HepG2 (cell line): ENCODE results near the gene RPL37A. TPM values are rescaled to one million over a fixed set of nuclear protein-coding genes. Genes with fewer than 3 reads are reported as not detected.

ENCODE experiments used
- AHDC1 ChIP-seq: sonication (generic); formaldehyde crosslinking; IDR thresholded peaks from 2 replicates; pipeline ENCODE4 v1.5.1; 2020; ENCODE audit warnings: mild to moderate bottlenecking, missing genetic modification reagents, borderline replicate concordance
- E2F5 ChIP-seq: sonication (generic); formaldehyde crosslinking; conservative IDR thresholded peaks from 2 replicates; pipeline ENCODE4 v1.4.0; 2020; ENCODE audit warnings: missing genetic modification reagents
- GABPA ChIP-seq, 2 experiments: IDR thresholded peaks; 2 replicates each; pipeline ENCODE4 v1.6.1; 2011 to 2016; ENCODE audit warnings: low read depth in 2 of 2, low read length in 1 of 2, missing biosample characterization in 1 of 2, missing genetic modification characterization in 1 of 2
- HNF4G ChIP-seq, 2 experiments: sonication (generic) in 1 of 2; formaldehyde crosslinking in 1 of 2; IDR thresholded peaks; 2 replicates each; pipeline versions ENCODE4 v1.4.0 to v1.6.1; 2011 to 2020; ENCODE audit warnings: borderline replicate concordance in 2 of 2, low read depth in 2 of 2, mild to moderate bottlenecking in 2 of 2, low read length in 1 of 2, missing genetic modification reagents in 1 of 2, moderate library complexity in 1 of 2
- KDM2A ChIP-seq: sonication (generic); formaldehyde crosslinking; IDR thresholded peaks from 2 replicates; pipeline ENCODE4 v1.4.0; 2020; ENCODE audit warnings: low read depth, missing genetic modification reagents, borderline replicate concordance
- KMT2B ChIP-seq: IDR thresholded peaks from 2 replicates; pipeline ENCODE4 v1.6.1; 2016; ENCODE audit warnings: missing genetic modification reagents, missing compliant biosample characterization
- PATZ1 ChIP-seq: sonication (generic); formaldehyde crosslinking; IDR thresholded peaks from 2 replicates; pipeline ENCODE4 v1.4.0; 2020; ENCODE audit warnings: missing genetic modification reagents
- RBAK ChIP-seq: sonication (generic); formaldehyde crosslinking; IDR thresholded peaks from 2 replicates; pipeline ENCODE4 v1.5.1; 2020; ENCODE audit warnings: mild to moderate bottlenecking, missing genetic modification reagents
- RCOR2 ChIP-seq: IDR thresholded peaks from 2 replicates; pipeline ENCODE4 v1.6.1; 2016; ENCODE audit warnings: missing biosample characterization, missing genetic modification reagents
- SNAPC2 ChIP-seq: sonication (generic); formaldehyde crosslinking; IDR thresholded peaks from 2 replicates; pipeline ENCODE4 v1.8.1; 2022; ENCODE audit warnings: mild to moderate bottlenecking, missing genetic modification reagents
- TCF7L2 ChIP-seq: IDR thresholded peaks from 2 replicates; pipeline ENCODE4 v1.6.1; 2011; ENCODE audit warnings: mild to moderate bottlenecking, low read depth, low read length, moderate library complexity
- ZBTB26 ChIP-seq: IDR thresholded peaks from 2 replicates; pipeline ENCODE4 v1.6.1; 2016; ENCODE audit warnings: missing compliant biosample characterization, missing genetic modification reagents, borderline replicate concordance
- ZBTB37 ChIP-seq: sonication (generic); formaldehyde crosslinking; IDR thresholded peaks from 2 replicates; pipeline ENCODE4 v1.4.0; 2020; ENCODE audit warnings: mild to moderate bottlenecking, missing genetic modification reagents
- ZMYM2 ChIP-seq: sonication (generic); formaldehyde crosslinking; IDR thresholded peaks from 2 replicates; pipeline ENCODE4 v1.8.0; 2022; ENCODE audit warnings: mild to moderate bottlenecking, missing genetic modification reagents
- ZMYM3 ChIP-seq: sonication (generic); formaldehyde crosslinking; IDR thresholded peaks from 2 replicates; pipeline ENCODE4 v1.5.1; 2020; ENCODE audit warnings: mild to moderate bottlenecking, missing genetic modification reagents
- ZNF101 ChIP-seq: sonication (generic); formaldehyde crosslinking; IDR thresholded peaks from 2 replicates; pipeline ENCODE4 v1.4.0; 2020; ENCODE audit warnings: mild to moderate bottlenecking, low read depth, missing genetic modification reagents, borderline replicate concordance
- ZNF329 ChIP-seq: sonication (generic); formaldehyde crosslinking; IDR thresholded peaks from 2 replicates; pipeline ENCODE4 v1.9.0; 2021; ENCODE audit warnings: low read depth, mild to moderate bottlenecking, missing genetic modification reagents
- ZNF780A ChIP-seq: sonication (generic); formaldehyde crosslinking; IDR thresholded peaks from 2 replicates; pipeline ENCODE4 v1.8.0; 2022; ENCODE audit warnings: mild to moderate bottlenecking, missing genetic modification reagents, moderate library complexity
- polyA plus RNA-seq, 8 experiments: library from polyadenylated mRNA; depleted of rRNA in 3 of 8; stranded (reverse) in 7 of 8; unstranded in 1 of 8; fragments of >200 nt; fragmentation: Illumina TruSeq in 4 of 8; extraction: Trizol in 4 of 8; gene quantifications; 2 replicates each; pipeline versions ENCODE4 v1.2.1 to v1.2.3, GENCODE V29; 2011 to 2016; ENCODE audit warnings: low read depth in 4 of 8, missing spikeins in 1 of 8, mixed read lengths in 1 of 8; ENCODE audit not compliant: insufficient read depth in 1 of 8
- total RNA-seq, 5 experiments: library from RNA; depleted of rRNA; stranded (reverse); fragments of >200 nt; fragmentation: Illumina TruSeq; extraction: Trizol; gene quantifications; 2 replicates each; pipeline ENCODE4 v1.2.3, GENCODE V29; 2016; ENCODE audit warnings: low read depth in 1 of 5

RPL37A gene
- total and polyA plus RNA-seq, 2 of the 13 experiments (the other 11 are each of a cell fraction or from before 2014, with no cell fraction given): 6,902 to 7,910 TPM

- TF ChIP-seq ZBTB37 (CRISPR knock-in tag) (no peak), KDM2A (peak; percentile 51), ZNF101 (no peak), GABPA (IDR thresholded peaks at IDR 0.05; ENCODE audit: low read depth, low read length) (no peak), GABPA (CRISPR knock-in tag; IDR thresholded peaks at IDR 0.05; ENCODE audit: low read depth) (peak; percentile 62), PATZ1 (CRISPR knock-in tag) (peak; percentile 53), ZMYM3 (CRISPR knock-in tag) (peak; percentile 93), RBAK (CRISPR knock-in tag) (no peak), AHDC1 (no peak), TCF7L2 (no peak), ZNF780A (no peak), ZMYM2 (0 out of 2 replicates have a peak, but pooled peaks have one; percentile 27), ZNF329 (CRISPR knock-in tag) (no peak), HNF4G (IDR thresholded peaks at IDR 0.05; ENCODE audit: borderline replicate concordance, low read depth, low read length) (no peak), HNF4G (CRISPR knock-in tag; IDR thresholded peaks at IDR 0.05; ENCODE audit: borderline replicate concordance, low read depth) (no peak), E2F5 (CRISPR knock-in tag) (no peak), SNAPC2 (CRISPR knock-in tag) (no peak), RCOR2 (peak; percentile 21; the same call in 1 of the 2 replicates), KMT2B (no peak), ZBTB26 (peak; percentile 27; the same call in 1 of the 2 replicates)
Measured at GRCh38 chr2:216535454-216535995, 36.9 kb downstream of the RPL37A start (continued).
